OCI-LY7 (cell line): ENCODE results near the gene CPT1A.

Experiments used
- CTCF ChIP-seq: fragments of 200-600 bp; sonication (generic); conservative IDR thresholded peaks from 2 replicates; pipeline ENCODE4 v1.5.1; 2014; ENCODE audit warnings: mild to moderate bottlenecking, antibody characterized with exemption, low read length, moderate library complexity, mixed read lengths
- EZH2phosphoT487 ChIP-seq: fragments of 200-600 bp; sonication (generic); IDR thresholded peaks from 2 replicates; pipeline ENCODE4 v1.6.1; 2018; ENCODE audit warnings: low read depth, borderline replicate concordance, mild to moderate bottlenecking, mixed run types, antibody characterized with exemption, low read length, moderate library complexity, mixed read lengths

DNA sequence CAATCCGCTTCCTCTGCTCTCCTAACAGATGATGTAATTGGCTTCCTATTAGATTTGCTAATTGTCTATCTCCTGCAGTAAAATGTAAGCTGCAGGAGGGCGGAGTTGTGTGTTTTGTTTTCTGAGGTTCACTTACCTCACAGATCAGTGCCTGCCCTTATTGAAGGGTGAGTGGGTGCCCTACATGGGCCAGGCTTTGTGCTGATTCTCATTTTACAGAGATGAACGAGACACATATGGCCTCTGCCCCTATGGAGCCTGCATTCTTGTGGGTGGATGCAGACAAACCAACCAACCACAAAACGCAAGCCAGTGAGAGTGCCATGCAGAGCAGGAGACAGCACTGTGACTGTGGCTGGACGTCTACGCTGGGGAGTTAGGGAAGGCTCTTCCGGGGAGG is 100.3 kb downstream of the CPT1A start:
- TF ChIP-seq CTCF, result no peak
- no peak for TF ChIP-seq EZH2phosphoT487
